Measurements from ENCODE around the gene PPP4C.
A peak's percentile ranks its signal among the peaks of the same experiment; 100 is the strongest.
"Not testable (repeated sequence)": the region's sequence is repeated elsewhere in the genome, so short reads cannot be mapped to it uniquely, and the experiment has no call there.

Gene PPP4C

GRCh38 chr16:30122604-30123160 lies 46.9 kb downstream of the PPP4C start:
- CTCF ChIA-PET: no interaction called here
- no peaks in the 10 kb centered on the region for H3K9me3 Mint-ChIP-seq
- no peak for DNase-seq
- peaks cover 3% of the 10 kb centered on the region for H3K27me3 Mint-ChIP-seq
- H3K36me3 Mint-ChIP-seq: peaks cover 27% of the 10 kb centered on the region
- H3K27ac Mint-ChIP-seq: peak overlapping the region; percentile 85
- H3K4me3 Mint-ChIP-seq: peak overlapping the region; percentile 88
- peaks cover 36% of the 10 kb centered on the region for H3K4me1 Mint-ChIP-seq

- H3K27ac Mint-ChIP-seq: no peak overlapping the region
- CTCF ChIA-PET: interaction anchor here (1.9 kb wide), 1 partner anchor 13 kb away, joined by 4 read pairs; no protein-coding TSS in a partner anchor
These were observed 49.2 kb downstream of the PPP4C start for GRCh38 chr16:30124985-30125379.

GRCh38 chr16:30125690-30126089 lies 49.9 kb downstream of the PPP4C start:
- H3K4me3 Mint-ChIP-seq, DNase-seq, H3K27ac Mint-ChIP-seq, H3K9me3 Mint-ChIP-seq, H3K27me3 Mint-ChIP-seq, CTCF ChIA-PET: not testable (repeated sequence)
- Mint-ChIP-seq H3K4me1 (peaks cover 24% of the 10 kb centered on the region), H3K36me3 (peaks cover 10% of the 10 kb centered on the region)

More at GRCh38 chr16:30124985-30125379, 49.2 kb downstream of the PPP4C start:
- H3K36me3 Mint-ChIP-seq: peaks cover 15% of the 10 kb centered on the region
- H3K9me3 Mint-ChIP-seq: no peaks in the 10 kb centered on the region
- peaks cover 28% of the 10 kb centered on the region for H3K4me1 Mint-ChIP-seq
- no peak overlapping the region for H3K4me3 Mint-ChIP-seq
- H3K27me3 Mint-ChIP-seq: peaks cover 3% of the 10 kb centered on the region
- DNase-seq: no peak

GRCh38 chr16:30127993-30128392 lies 52.2 kb downstream of the PPP4C start:
- H3K4me3 Mint-ChIP-seq: no peak overlapping the region
- peaks cover 1% of the 10 kb centered on the region for H3K36me3 Mint-ChIP-seq
- no peak overlapping the region for H3K27ac Mint-ChIP-seq
- CTCF ChIA-PET: interaction anchor here (1.6 kb wide), 1 partner anchor 15 kb away, joined by 4 read pairs; no protein-coding TSS in a partner anchor
- peaks cover 1% of the 10 kb centered on the region for H3K9me3 Mint-ChIP-seq
- peaks cover 6% of the 10 kb centered on the region for H3K27me3 Mint-ChIP-seq
- H3K4me1 Mint-ChIP-seq: peaks cover 14% of the 10 kb centered on the region
- no peak for DNase-seq

- peaks cover 1% of the 10 kb centered on the region for H3K36me3 Mint-ChIP-seq
- peaks cover 7% of the 10 kb centered on the region for H3K27me3 Mint-ChIP-seq
- no peak for DNase-seq
- H3K9me3 Mint-ChIP-seq: peaks cover 1% of the 10 kb centered on the region
- H3K27ac Mint-ChIP-seq: peak overlapping the region; percentile 58
- peaks cover 12% of the 10 kb centered on the region for H3K4me1 Mint-ChIP-seq
- H3K4me3 Mint-ChIP-seq: no peak overlapping the region
- CTCF ChIA-PET: no interaction called here
These were observed 56.2 kb downstream of the PPP4C start for GRCh38 chr16:30131869-30132475.

- peaks cover 1% of the 10 kb centered on the region for H3K9me3 Mint-ChIP-seq
- CTCF ChIA-PET: interaction anchor here (0.7 kb wide), 1 partner anchor 19 kb away, joined by 3 read pairs; no protein-coding TSS in a partner anchor
These were observed 56.8 kb downstream of the PPP4C start for GRCh38 chr16:30132591-30132990.

More at GRCh38 chr16:30132591-30132990, 56.8 kb downstream of the PPP4C start:
- DNase-seq: no peak
- Mint-ChIP-seq H3K36me3 (peaks cover 1% of the 10 kb centered on the region), H3K4me1 (peaks cover 12% of the 10 kb centered on the region), H3K27me3 (peaks cover 7% of the 10 kb centered on the region), H3K4me3 (no peak overlapping the region), H3K27ac (no peak overlapping the region)
